Calu3 (cell line): ENCODE measurements around the gene METRN. TPM values are rescaled to one million over a fixed set of nuclear protein-coding genes. Genes with fewer than 3 reads are reported as not detected.

Experiments
- BruUV-seq: library from RNA; stranded (reverse); fragments of 400-500 nt; replicated peaks from 2 replicates; lab custom pipeline; 2021; lab: Mats Ljungman, UMichigan
- CTCF ChIA-PET: fragments of 300-600 bp; sonication (Branson Sonifier 250); formaldehyde crosslinking; loops from one replicate; lab custom pipeline; 2022; ENCODE audit warnings: antibody characterized with exemption; lab: Charles Lee
- DNase-seq: peaks from one replicate; pipeline ENCODE4 v3.0.0; 2022
- H3K27ac Mint-ChIP-seq: one replicate; pipeline ENCODE4 v1.8.0; 2022; ENCODE audit warnings: mixed read lengths; ENCODE audit not compliant: unreplicated experiment
- H3K27me3 Mint-ChIP-seq: one replicate; pipeline ENCODE4 v1.8.0; 2022; ENCODE audit warnings: mixed read lengths; ENCODE audit not compliant: unreplicated experiment
- H3K36me3 Mint-ChIP-seq: one replicate; pipeline ENCODE4 v1.8.0; 2022; ENCODE audit warnings: mild to moderate bottlenecking, moderate library complexity, mixed read lengths; ENCODE audit not compliant: insufficient read depth, unreplicated experiment
- H3K4me1 Mint-ChIP-seq: one replicate; pipeline ENCODE4 v1.8.0; 2022; ENCODE audit warnings: mild to moderate bottlenecking, low read depth, mixed read lengths; ENCODE audit not compliant: unreplicated experiment
- H3K4me3 Mint-ChIP-seq: one replicate; pipeline ENCODE4 v1.8.0; 2022; ENCODE audit warnings: mild to moderate bottlenecking, low read depth, moderate library complexity, mixed read lengths; ENCODE audit not compliant: unreplicated experiment
- H3K9me3 Mint-ChIP-seq: one replicate; pipeline ENCODE4 v1.8.0; 2022; ENCODE audit warnings: low read depth, mixed read lengths; ENCODE audit not compliant: unreplicated experiment
- CTCF ChIP-seq: fragments of 200-600 bp; IDR thresholded peaks from one replicate; pipeline ENCODE4 v1.8.0; 2022; ENCODE audit warnings: antibody characterized with exemption; ENCODE audit not compliant: unreplicated experiment
- intact Hi-C: fragments of 100-400 bp; cut with micrococcal nuclease; formaldehyde crosslinking; loops from one replicate; pipeline ENCODE4 v1.10.0; 2022; ENCODE audit not compliant: unreplicated experiment
- total RNA-seq: library from RNA; stranded (reverse); gene quantifications from 2 replicates; pipeline ENCODE4 v1.2.3, GENCODE V29; 2022

METRN gene
- total RNA-seq, 1 experiment from 2014 or later: 51.7 TPM

DNA sequence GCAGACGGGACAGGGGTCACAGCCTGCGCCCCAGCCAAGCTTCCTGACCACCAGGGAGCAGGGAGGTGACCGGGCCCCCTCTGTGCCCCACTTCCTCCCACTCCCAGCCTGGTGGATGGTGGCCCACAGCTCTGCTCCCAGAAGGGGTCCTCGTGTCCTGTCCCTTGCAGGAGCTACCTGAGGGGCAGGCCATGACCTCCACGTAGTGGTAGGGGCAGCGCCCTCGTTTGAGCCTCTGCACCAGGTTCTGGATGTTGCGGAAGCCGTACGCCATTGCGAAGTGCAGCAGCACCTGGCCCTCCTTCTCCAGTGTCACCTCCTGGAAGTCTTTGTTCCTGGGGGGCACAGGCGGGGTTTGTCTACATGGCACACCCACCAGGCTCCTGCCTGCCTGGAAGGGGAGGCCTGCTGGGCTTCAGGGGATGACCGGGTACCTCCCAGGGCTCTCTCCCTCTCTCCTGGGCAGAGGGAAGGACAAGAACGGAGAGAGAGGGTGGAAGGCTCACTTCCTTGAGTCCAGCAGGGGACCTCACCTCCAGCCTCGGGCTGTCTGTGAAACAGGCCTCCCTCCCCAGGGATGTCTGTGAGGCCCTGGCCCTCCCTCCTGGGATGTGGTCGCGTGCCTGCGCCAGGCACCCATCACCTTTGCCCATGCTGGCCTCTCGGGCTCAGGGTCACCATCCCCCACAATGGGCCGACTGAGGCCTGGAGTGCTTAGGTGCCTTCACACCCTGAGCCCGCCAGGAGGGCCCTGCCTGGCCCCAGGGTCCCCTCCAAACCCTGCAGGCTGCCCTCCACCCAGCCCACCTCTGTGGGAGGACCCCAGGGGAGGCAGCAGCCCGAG is 16.0 kb downstream of the METRN start:
- intact Hi-C loops: no loop called here
- no TSS peak for BruUV-seq
- no peaks in the 10 kb centered on the region for H3K9me3 Mint-ChIP-seq
- no peak for DNase-seq
- TF ChIP-seq CTCF: no peak
- CTCF ChIA-PET: interaction anchor here (0.6 to 1.2 kb wide), 2 partner anchors 10 to 23 kb away, joined by 3 to 5 read pairs; partner anchors contain the start of gene CIAO3
- no peak overlapping the region for H3K27ac Mint-ChIP-seq
- H3K4me1 Mint-ChIP-seq: no peaks in the 10 kb centered on the region
- peaks cover 59% of the 10 kb centered on the region for H3K36me3 Mint-ChIP-seq
- H3K27me3 Mint-ChIP-seq: no peaks in the 10 kb centered on the region
- H3K4me3 Mint-ChIP-seq: no peak overlapping the region

- Mint-ChIP-seq H3K4me1 (no peaks in the 10 kb centered on the region), H3K27ac (no peak overlapping the region), H3K9me3 (no peaks in the 10 kb centered on the region), H3K27me3 (no peaks in the 10 kb centered on the region), H3K4me3 (no peak overlapping the region), H3K36me3 (peaks cover 59% of the 10 kb centered on the region)
- DNase-seq: no peak
- BruUV-seq: no TSS peak
- intact Hi-C loops: no loop called here
- CTCF ChIA-PET: interaction anchor here (0.7 to 1.2 kb wide), 2 partner anchors 9 to 52 kb away, joined by 3 read pairs; partner anchors contain the start of gene CIAO3
- TF ChIP-seq CTCF: no peak
These were observed 17.4 kb downstream of the METRN start for GRCh38 chr16:732332-732731.

GRCh38 chr16:732936-733335 is 18.0 kb downstream of the METRN start:
- BruUV-seq: no TSS peak
- no peak overlapping the region for H3K27ac Mint-ChIP-seq
- no peaks in the 10 kb centered on the region for H3K4me1 Mint-ChIP-seq
- H3K27me3 Mint-ChIP-seq: no peaks in the 10 kb centered on the region
- TF ChIP-seq CTCF: no peak
- no peak for DNase-seq
- H3K4me3 Mint-ChIP-seq: no peak overlapping the region
- peaks cover 58% of the 10 kb centered on the region for H3K36me3 Mint-ChIP-seq
- H3K9me3 Mint-ChIP-seq: no peaks in the 10 kb centered on the region
- CTCF ChIA-PET: interaction anchor here (0.7 kb wide), 1 partner anchor 52 kb away, joined by 3 read pairs; no protein-coding TSS in a partner anchor
- intact Hi-C loops: no loop called here

GRCh38 chr16:733382-734207 is 18.7 kb downstream of the METRN start:
- Mint-ChIP-seq H3K27me3 (no peaks in the 10 kb centered on the region), H3K27ac (no peak overlapping the region), H3K9me3 (no peaks in the 10 kb centered on the region), H3K4me3 (no peak overlapping the region), H3K4me1 (no peaks in the 10 kb centered on the region), H3K36me3 (peaks cover 61% of the 10 kb centered on the region)
- intact Hi-C loops: no loop called here
- TF ChIP-seq CTCF: no peak
- BruUV-seq: no TSS peak
- no peak for DNase-seq
- CTCF ChIA-PET: no interaction called here
